ENCODE data around the gene PDE6D.

DNA sequence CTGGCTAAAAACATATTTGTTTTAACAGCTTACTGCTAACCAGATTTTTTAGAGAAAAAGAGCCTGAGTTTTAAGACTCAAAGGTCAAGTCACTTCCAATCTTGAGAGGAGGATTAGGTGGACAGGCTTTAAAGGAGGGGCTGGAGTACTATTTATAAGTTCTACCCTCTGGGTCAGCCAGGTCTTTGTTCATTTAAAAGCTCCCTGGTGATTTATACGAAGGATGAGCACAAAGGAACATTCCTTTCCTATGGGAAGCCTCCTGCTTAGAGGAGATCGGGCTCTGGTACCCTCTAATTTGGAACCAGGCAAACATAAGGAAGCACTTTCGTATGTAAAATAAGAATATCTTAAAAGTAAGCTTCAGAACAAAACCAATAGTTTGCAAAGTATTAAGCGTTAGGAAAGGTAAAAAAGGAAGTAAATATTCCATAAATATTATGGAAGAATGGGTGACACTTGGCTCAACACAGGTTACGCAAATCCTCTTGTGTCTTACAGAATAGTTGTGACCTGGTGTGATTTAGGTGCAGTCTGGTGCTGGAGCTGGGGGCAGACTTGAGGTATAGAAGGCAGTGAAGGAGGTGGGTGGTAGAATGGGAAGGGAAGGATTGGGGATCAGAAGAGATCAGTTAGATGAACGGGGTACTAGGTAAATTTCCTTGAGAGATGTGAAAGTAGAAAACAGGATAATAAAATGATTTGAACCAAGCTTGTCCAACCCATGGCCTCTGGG lies 35.6 kb downstream of the PDE6D start:
- TF ChIP-seq, protein P1, sequence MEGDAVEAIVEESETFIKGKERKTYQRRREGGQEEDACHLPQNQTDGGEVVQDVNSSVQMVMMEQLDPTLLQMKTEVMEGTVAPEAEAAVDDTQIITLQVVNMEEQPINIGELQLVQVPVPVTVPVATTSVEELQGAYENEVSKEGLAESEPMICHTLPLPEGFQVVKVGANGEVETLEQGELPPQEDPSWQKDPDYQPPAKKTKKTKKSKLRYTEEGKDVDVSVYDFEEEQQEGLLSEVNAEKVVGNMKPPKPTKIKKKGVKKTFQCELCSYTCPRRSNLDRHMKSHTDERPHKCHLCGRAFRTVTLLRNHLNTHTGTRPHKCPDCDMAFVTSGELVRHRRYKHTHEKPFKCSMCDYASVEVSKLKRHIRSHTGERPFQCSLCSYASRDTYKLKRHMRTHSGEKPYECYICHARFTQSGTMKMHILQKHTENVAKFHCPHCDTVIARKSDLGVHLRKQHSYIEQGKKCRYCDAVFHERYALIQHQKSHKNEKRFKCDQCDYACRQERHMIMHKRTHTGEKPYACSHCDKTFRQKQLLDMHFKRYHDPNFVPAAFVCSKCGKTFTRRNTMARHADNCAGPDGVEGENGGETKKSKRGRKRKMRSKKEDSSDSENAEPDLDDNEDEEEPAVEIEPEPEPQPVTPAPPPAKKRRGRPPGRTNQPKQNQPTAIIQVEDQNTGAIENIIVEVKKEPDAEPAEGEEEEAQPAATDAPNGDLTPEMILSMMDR (IDR thresholded peaks at IDR 0.05): no peak
- TF ChIP-seq POLR2A (IDR thresholded peaks at IDR 0.05): no peak
